Body of pancreas (tissue), 4 donors: ENCODE results near the gene ATP11A.
A peak's percentile ranks its signal among the peaks of the same experiment; 100 is the strongest.

Experiments
- CTCF ChIP-seq, 7 experiments: fragments of 450-650 bp in 4 of 7; fragments of 200-600 bp in 3 of 7; sonication (generic) in 3 of 7; IDR thresholded peaks; one replicate each; pipeline ENCODE4 v1.5.1; 2016 to 2019; ENCODE audit warnings: antibody characterized with exemption in 7 of 7
- POLR2A ChIP-seq, 3 donors: fragments of 450-650 bp; IDR thresholded peaks; one replicate each; pipeline ENCODE4 v1.6.1; 2016; ENCODE audit warnings: antibody characterized with exemption in 3 of 3, mild to moderate bottlenecking in 2 of 3

DNA sequence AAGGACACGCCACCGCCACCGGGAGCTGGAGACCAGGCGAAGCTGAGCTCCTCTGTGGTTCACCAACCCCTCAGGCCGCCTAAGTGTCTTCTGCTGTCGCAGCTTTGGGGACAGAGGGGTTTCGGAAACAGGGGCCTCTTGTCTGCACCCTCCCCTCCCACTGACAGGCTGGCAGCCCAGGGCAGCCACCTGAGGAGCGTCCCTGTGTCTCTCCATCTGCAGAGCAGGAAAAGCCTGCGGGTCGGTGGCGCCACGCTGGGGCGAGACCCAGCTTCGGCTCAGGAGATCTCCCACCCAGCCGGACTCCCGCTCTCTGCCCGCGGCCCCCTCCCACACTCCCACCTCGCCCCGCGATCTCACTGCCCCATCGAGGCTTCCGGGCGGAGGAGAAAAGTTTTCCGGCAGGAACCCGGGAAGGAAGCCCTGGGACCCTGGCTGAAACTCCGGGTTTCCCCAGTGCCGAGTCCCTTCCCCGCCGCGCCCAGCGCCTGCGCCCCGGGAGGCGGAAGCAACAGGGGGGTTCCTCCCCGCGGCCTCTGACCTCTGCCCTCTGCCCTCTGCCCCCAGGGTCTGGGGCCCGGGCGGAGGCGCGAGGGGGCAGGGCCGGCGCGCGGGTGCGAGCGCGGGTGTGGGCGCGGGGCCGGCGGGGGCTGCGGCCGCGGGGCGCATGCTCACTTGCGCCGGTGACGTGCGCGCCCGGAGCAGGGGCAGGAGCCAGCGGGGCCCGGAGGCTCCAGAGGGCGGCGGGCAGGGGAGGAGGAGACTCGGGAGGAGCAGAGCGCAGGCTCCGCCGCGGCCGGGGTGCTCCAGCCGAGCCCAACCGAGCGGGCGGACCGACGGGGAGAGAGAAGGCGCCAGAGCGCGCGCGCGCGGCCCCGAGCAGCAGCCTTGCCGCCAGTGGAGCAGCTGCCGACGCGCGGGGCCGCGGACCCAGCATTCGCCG, at the start of gene ATP11A:
- peak; percentile 77 to 93 (median 84) for TF ChIP-seq POLR2A (IDR thresholded peaks at IDR 0.05)
- peak in 4 of 7 experiments; percentile 14 to 35 (median 26) for TF ChIP-seq CTCF (IDR thresholded peaks at IDR 0.05)
